ENCODE measurements around the gene SLN. TPM values are rescaled to one million over a fixed set of nuclear protein-coding genes. Genes with fewer than 3 reads are reported as not detected.

The SLN gene
- total and polyA plus RNA-seq, 2 donors (not counting 3 experiments of a cell fraction or from before 2014, with no cell fraction given), result 0.25 TPM; not detected in 1

DNA sequence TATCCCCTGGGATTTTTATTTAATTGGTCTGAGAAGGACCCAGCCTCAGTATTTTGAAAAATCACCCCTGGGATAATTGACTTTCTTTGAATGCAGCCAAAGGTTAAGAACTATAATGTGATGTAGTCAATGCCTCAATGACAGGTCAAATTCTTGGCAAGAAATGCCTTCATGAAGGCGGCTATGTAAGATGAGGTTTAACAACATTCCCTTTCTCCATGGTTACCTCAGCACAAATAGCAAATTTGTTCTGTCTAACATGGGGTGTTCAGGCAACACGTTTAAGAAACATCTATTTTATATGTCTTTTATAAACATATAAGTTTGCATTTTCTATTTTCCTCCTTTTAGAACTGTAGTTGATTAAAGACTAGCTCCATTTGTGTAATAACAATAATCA, 5.3 kb downstream of the SLN start:
- CTCF ChIA-PET, result no interaction called here
- H3K9ac ChIP-seq (replicated peaks; ENCODE audit: extremely low read depth, insufficient read depth, low read length), result no peak overlapping the region

More for the DNA sequence above, 5.3 kb downstream of the SLN start:
- H4K20me1 ChIP-seq (replicated peaks; ENCODE audit: control insufficient read depth, extremely low read depth, insufficient read depth, low read length), result no peaks in the 10 kb centered on the region
- TF ChIP-seq, protein P1, sequence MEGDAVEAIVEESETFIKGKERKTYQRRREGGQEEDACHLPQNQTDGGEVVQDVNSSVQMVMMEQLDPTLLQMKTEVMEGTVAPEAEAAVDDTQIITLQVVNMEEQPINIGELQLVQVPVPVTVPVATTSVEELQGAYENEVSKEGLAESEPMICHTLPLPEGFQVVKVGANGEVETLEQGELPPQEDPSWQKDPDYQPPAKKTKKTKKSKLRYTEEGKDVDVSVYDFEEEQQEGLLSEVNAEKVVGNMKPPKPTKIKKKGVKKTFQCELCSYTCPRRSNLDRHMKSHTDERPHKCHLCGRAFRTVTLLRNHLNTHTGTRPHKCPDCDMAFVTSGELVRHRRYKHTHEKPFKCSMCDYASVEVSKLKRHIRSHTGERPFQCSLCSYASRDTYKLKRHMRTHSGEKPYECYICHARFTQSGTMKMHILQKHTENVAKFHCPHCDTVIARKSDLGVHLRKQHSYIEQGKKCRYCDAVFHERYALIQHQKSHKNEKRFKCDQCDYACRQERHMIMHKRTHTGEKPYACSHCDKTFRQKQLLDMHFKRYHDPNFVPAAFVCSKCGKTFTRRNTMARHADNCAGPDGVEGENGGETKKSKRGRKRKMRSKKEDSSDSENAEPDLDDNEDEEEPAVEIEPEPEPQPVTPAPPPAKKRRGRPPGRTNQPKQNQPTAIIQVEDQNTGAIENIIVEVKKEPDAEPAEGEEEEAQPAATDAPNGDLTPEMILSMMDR (IDR thresholded peaks at IDR 0.05; ENCODE audit: extremely low read depth in 1 of 2, insufficient read depth in 1 of 2, low read depth in 1 of 2, low read length in 2 of 2), result no peak
- TF ChIP-seq POLR2AphosphoS5 (IDR thresholded peaks at IDR 0.05; ENCODE audit: insufficient read depth, low read depth, low read length) (no peak), POLR2A (IDR thresholded peaks at IDR 0.05; ENCODE audit: low read depth, low read length) (no peak), EZH2 (IDR thresholded peaks at IDR 0.05; ENCODE audit: borderline replicate concordance, low read depth, low read length, severe bottlenecking) (no peak), MYC (IDR thresholded peaks at IDR 0.05; ENCODE audit: low read depth, low read length) (no peak), GATA2 (IDR thresholded peaks at IDR 0.05; ENCODE audit: insufficient read depth, insufficient read length, low read depth, low read length) (no peak), FOS (IDR thresholded peaks at IDR 0.05; ENCODE audit: borderline replicate concordance, insufficient read depth, low read length) (no peak), JUN (IDR thresholded peaks at IDR 0.05; ENCODE audit: borderline replicate concordance, insufficient read depth, insufficient read length, low read depth) (no peak)
- TF ChIP-seq, protein P2, sequence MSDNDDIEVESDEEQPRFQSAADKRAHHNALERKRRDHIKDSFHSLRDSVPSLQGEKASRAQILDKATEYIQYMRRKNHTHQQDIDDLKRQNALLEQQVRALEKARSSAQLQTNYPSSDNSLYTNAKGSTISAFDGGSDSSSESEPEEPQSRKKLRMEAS (IDR thresholded peaks at IDR 0.05; ENCODE audit: insufficient read depth, insufficient read length), result no peak
- DNase-seq (ENCODE audit: low read depth, low spot score) (no peak), FAIRE-seq (no peak)
- no peaks in the 10 kb centered on the region for H3K4me1 ChIP-seq (ENCODE audit: control insufficient read depth, extremely low read depth, insufficient read depth, low read length)
- H3K9me1 ChIP-seq (replicated peaks; ENCODE audit: control insufficient read depth, extremely low read depth, insufficient read depth, low read length), result no peaks in the 10 kb centered on the region
- no peaks in the 10 kb centered on the region for H3K79me2 ChIP-seq (ENCODE audit: control insufficient read depth, insufficient read depth, low read length)
- POLR2A ChIA-PET, result no interaction called here
- no peaks in the 10 kb centered on the region for H3K36me3 ChIP-seq (ENCODE audit: control insufficient read depth in 2 of 2, extremely low read depth in 1 of 2, insufficient read depth in 2 of 2, low read length in 2 of 2)
- no peak overlapping the region for H3K4me3 ChIP-seq (replicated peaks in 1 of 3; ENCODE audit: insufficient read depth in 1 of 3, low read depth in 1 of 3, low read length in 3 of 3)
- intact Hi-C loops (cut with micrococcal nuclease), result no loop called here
- H3K4me2 ChIP-seq (ENCODE audit: insufficient read depth, low read length), result no peak overlapping the region
- no peak overlapping the region for H3K27ac ChIP-seq (ENCODE audit: insufficient read depth, low read depth, low read length)
- dilution Hi-C loops (cut with MboI; ENCODE audit: extremely low pct_ligation_motif_present, low sequenced_read_pairs), result no loop called here
- no peak overlapping the region for H2AFZ ChIP-seq (ENCODE audit: low read depth, low read length)
- no TSS peak for BruUV-seq (replicated peaks)
- peaks cover 10 to 24% of the 10 kb centered on the region in 2 experiments for H3K27me3 ChIP-seq (ENCODE audit: control insufficient read depth in 2 of 2, insufficient read depth in 2 of 2, low read length in 2 of 2)
- H3K9me3 ChIP-seq (replicated peaks; ENCODE audit: control insufficient read depth, insufficient read depth, low read length), result no peaks in the 10 kb centered on the region

Data from endothelial cell of umbilical vein (primary cell).